ENCODE results near the gene FGGY. TPM values are rescaled to one million over a fixed set of nuclear protein-coding genes. Genes with fewer than 3 reads are reported as not detected.

FGGY gene
- total RNA-seq, 2 donors from 2014 or later = 16.0 to 21.8 TPM

- H3K27me3 ChIP-seq = no peaks in the 10 kb centered on the region
- H3K36me3 ChIP-seq = no peaks in the 10 kb centered on the region
- no peak overlapping the region for H3K27ac ChIP-seq
- TF ChIP-seq CTCF (IDR thresholded peaks at IDR 0.05) = no peak
- H3K4me1 ChIP-seq = no peaks in the 10 kb centered on the region
- H3K9me3 ChIP-seq = no peaks in the 10 kb centered on the region
- H3K4me3 ChIP-seq = no peak overlapping the region
- DNase-seq (ENCODE audit: low spot score) = no peak
Measured at GRCh38 chr1:59779949-59780348, 483.1 kb downstream of the FGGY start.

- no peak for TF ChIP-seq CTCF (IDR thresholded peaks at IDR 0.05)
- H3K4me1 ChIP-seq = no peaks in the 10 kb centered on the region
- no peak overlapping the region for H3K27ac ChIP-seq
- no peak overlapping the region for H3K4me3 ChIP-seq
- DNase-seq (ENCODE audit: low spot score) = no peak
- H3K36me3 ChIP-seq = no peaks in the 10 kb centered on the region
- peaks cover 0 to 17% of the 10 kb centered on the region in 2 donors for H3K9me3 ChIP-seq
- no peaks in the 10 kb centered on the region for H3K27me3 ChIP-seq
Measured at GRCh38 chr1:59788825-59789224, 491.9 kb downstream of the FGGY start.

GRCh38 chr1:59798600-59798999 is 501.7 kb downstream of the FGGY start:
- no peak for TF ChIP-seq CTCF (IDR thresholded peaks at IDR 0.05)
- no peaks in the 10 kb centered on the region for H3K36me3 ChIP-seq
- no peaks in the 10 kb centered on the region for H3K27me3 ChIP-seq
- H3K9me3 ChIP-seq = peaks cover 0 to 25% of the 10 kb centered on the region in 2 donors
- H3K4me1 ChIP-seq = no peaks in the 10 kb centered on the region
- no peak overlapping the region for H3K27ac ChIP-seq
- no peak for DNase-seq (ENCODE audit: low spot score)
- no peak overlapping the region for H3K4me3 ChIP-seq

GRCh38 chr1:59803458-59804038 is 506.7 kb downstream of the FGGY start:
- Histone ChIP-seq H3K27ac (no peak overlapping the region), H3K4me3 (no peak overlapping the region), H3K9me3 (no peaks in the 10 kb centered on the region), H3K27me3 (no peaks in the 10 kb centered on the region), H3K36me3 (no peaks in the 10 kb centered on the region), H3K4me1 (no peaks in the 10 kb centered on the region)
- TF ChIP-seq CTCF (IDR thresholded peaks at IDR 0.05) = no peak
- DNase-seq (ENCODE audit: low spot score) = no peak

- no peaks in the 10 kb centered on the region for H3K4me1 ChIP-seq
- TF ChIP-seq CTCF (IDR thresholded peaks at IDR 0.05) = no peak
- no peaks in the 10 kb centered on the region for H3K9me3 ChIP-seq
- no peaks in the 10 kb centered on the region for H3K27me3 ChIP-seq
- no peak overlapping the region for H3K27ac ChIP-seq
- H3K4me3 ChIP-seq = no peak overlapping the region
- no peak for DNase-seq (ENCODE audit: low spot score)
- H3K36me3 ChIP-seq = no peaks in the 10 kb centered on the region
Measured at GRCh38 chr1:59804301-59804700, 507.4 kb downstream of the FGGY start.

- Histone ChIP-seq H3K4me3 (no peak overlapping the region), H3K36me3 (no peaks in the 10 kb centered on the region), H3K27ac (no peak overlapping the region), H3K27me3 (no peaks in the 10 kb centered on the region), H3K9me3 (no peaks in the 10 kb centered on the region), H3K4me1 (no peaks in the 10 kb centered on the region)
- no peak for DNase-seq (ENCODE audit: low spot score)
- no peak for TF ChIP-seq CTCF (IDR thresholded peaks at IDR 0.05)
Measured at GRCh38 chr1:59805554-59805953, 508.7 kb downstream of the FGGY start.
